ACC112 (cell line): ENCODE data around the gene CALB2.
A peak's percentile ranks its signal among the peaks of the same experiment; 100 is the strongest.

Source experiments
- H2AFZ ChIP-seq: fragments of 200-600 bp; sonication (generic); one replicate; pipeline ENCODE4 v1.6.0; 2017; ENCODE audit warnings: antibody characterized with exemption, low read length; ENCODE audit not compliant: unreplicated experiment
- H3K27ac ChIP-seq: fragments of 200-600 bp; sonication (generic); 2 replicates; pipeline ENCODE4 v1.5.1; 2014; ENCODE audit warnings: low read depth, mild to moderate bottlenecking, antibody characterized with exemption, low read length, moderate library complexity
- H3K27me3 ChIP-seq: fragments of 200-600 bp; sonication (generic); 2 replicates; pipeline ENCODE4 v1.6.1; 2014; ENCODE audit warnings: mild to moderate bottlenecking, antibody characterized with exemption, low read length, moderate library complexity, mixed read lengths; ENCODE audit not compliant: insufficient read depth
- H3K36me3 ChIP-seq: fragments of 200-600 bp; sonication (generic); 2 replicates; pipeline ENCODE4 v1.6.1; 2016; ENCODE audit warnings: mild to moderate bottlenecking, antibody characterized with exemption, low read length, moderate library complexity, mixed read lengths; ENCODE audit not compliant: insufficient read depth
- H3K4me1 ChIP-seq: fragments of 200-600 bp; sonication (generic); one replicate; pipeline ENCODE4 v1.6.1; 2016; ENCODE audit warnings: low read length, mixed read lengths; ENCODE audit not compliant: insufficient read depth, unreplicated experiment, control insufficient read depth
- H3K4me3 ChIP-seq: fragments of 200-600 bp; sonication (generic); 2 replicates; pipeline ENCODE4 v1.5.1; 2014; ENCODE audit warnings: mild to moderate bottlenecking, low read depth, low read length
- H3K79me2 ChIP-seq: fragments of 200-600 bp; sonication (generic); one replicate; pipeline ENCODE4 v1.6.0; 2016; ENCODE audit warnings: low read length; ENCODE audit not compliant: control insufficient read depth, unreplicated experiment, insufficient read depth

Gene CALB2

DNA sequence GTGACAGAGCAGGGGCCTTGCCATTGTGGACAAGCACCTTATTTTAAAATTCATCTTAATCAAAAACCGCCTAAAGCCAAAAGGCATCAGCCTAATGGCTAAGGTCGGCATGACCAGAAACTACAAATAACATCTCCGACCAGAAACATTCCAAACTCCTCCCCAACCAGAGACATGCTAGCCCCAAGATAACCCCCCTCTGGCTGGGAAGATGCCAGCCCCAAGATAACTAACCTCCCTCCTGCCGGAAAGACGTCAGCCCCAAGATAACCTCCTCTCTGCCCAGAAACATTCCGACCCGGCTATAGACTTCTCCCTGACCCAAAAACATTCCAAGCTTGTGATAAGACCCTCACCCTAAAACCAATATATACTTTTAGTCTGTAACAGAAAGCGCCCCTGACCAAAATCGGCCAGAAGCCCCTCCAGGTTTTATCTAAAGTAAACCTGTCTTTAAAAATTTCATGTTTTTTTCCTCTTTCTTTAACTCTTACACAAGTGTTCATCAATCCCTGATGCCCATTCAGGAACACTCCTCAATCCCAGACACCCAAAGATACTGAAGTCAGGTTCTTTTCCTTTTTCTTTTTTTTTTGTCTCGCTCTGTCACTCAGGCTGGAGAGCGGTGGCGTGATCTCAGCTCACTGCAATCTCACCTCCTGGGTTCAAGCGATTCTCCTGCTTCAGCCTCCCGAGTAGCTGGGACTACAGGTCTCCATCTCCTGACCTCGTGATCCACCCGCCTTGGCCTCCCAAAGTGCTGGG, 50.7 kb downstream of the CALB2 start:
- no peak overlapping the region for H2AFZ ChIP-seq
- H3K79me2 ChIP-seq: no peaks in the 10 kb centered on the region
- no peak overlapping the region for H3K27ac ChIP-seq
- peaks cover 54% of the 10 kb centered on the region for H3K27me3 ChIP-seq
- no peaks in the 10 kb centered on the region for H3K4me1 ChIP-seq
- H3K4me3 ChIP-seq: no peak overlapping the region
- no peaks in the 10 kb centered on the region for H3K36me3 ChIP-seq

DNA sequence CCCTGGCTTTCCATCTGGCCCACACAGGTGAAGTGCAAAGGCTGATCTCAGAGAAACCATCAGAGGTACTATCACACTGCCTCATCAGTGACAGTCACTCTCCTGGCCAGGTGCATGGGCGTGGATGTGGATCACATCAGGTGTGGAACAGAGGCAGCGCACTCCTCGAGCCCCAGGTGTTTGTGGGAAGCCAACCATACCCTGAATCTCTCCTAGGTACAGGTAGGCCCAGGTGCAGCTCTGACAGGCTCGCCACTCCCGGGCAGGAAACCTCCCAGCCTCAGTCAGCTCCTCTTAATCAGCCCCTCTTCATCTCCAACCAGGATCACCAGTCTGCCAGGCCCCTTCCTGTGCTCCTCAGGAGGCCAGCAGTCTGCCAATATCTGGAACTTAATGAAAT, 51.6 kb downstream of the CALB2 start:
- no peak overlapping the region for H2AFZ ChIP-seq

DNA sequence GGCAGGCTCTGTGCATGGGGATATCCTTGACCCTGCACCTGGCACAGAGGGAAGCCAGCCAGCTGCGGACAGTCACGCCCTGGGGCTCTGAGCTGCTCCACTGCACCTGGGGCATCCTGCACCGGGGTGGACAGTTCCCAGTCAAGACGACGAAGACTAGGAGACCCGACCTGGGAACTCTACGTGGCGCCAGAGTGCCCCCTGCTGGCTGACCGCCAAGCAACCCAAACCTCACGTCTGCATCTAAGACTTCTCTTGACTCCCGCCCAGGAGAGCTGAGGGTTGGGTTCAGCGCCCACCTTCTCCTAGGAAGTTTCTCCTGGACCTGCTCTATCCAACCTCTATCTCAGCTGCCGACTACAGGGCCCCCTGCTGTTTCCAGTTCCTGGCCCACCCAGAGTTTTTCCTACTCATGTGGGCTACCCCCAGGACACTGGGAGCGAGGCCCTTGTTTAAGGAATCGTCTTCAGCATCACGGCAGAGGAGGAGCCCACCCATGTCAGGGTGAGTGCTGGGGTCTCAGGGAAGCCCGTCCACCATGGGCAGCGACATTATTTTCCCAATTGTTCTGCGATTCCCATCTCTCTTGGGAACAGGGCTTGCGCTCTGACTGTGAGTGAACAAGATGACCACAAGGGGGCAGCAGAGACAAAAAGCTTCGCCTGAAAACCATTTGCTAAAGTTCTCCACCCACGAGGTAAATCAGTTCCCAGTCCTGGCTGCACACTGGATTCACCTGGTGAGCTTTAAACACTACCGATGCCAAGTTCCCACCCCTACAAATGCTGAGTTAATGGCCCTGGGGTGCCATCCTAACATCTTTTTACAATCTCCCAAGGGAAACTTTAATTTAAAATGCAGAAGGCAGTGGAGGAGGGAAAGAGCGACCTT, 54.0 kb downstream of the CALB2 start:
- no peak overlapping the region for H3K27ac ChIP-seq
- H2AFZ ChIP-seq: no peak overlapping the region
- H3K4me3 ChIP-seq: no peak overlapping the region

More for the DNA sequence above, 51.6 kb downstream of the CALB2 start:
- Histone ChIP-seq H3K4me1 (no peaks in the 10 kb centered on the region), H3K27me3 (peaks cover 48% of the 10 kb centered on the region), H3K27ac (no peak overlapping the region), H3K4me3 (no peak overlapping the region), H3K79me2 (no peaks in the 10 kb centered on the region), H3K36me3 (no peaks in the 10 kb centered on the region)

DNA sequence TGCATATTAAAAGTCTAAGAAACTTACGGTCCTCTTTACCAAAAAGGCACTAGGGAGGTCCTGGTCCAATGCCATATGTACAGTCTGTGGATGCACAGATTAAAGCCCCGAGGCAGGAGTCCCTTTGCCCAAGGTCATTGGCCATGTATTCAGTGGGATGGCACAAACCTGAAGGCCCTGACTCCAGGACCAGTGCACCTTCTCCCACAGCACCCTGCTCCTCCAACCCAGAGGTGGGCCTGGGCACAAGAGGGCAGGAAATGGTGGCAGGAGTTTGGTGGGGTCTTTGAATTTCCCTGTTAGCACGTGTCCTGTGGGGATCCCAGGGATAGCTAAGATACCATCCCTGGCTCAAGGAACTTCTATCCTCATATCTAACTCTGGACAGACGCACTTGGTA, 54.8 kb downstream of the CALB2 start:
- Histone ChIP-seq H3K4me3 (no peak overlapping the region), H3K79me2 (no peaks in the 10 kb centered on the region), H2AFZ (no peak overlapping the region), H3K4me1 (no peaks in the 10 kb centered on the region), H3K27me3 (peaks cover 56% of the 10 kb centered on the region), H3K36me3 (no peaks in the 10 kb centered on the region), H3K27ac (no peak overlapping the region)

More for the DNA sequence above, 54.0 kb downstream of the CALB2 start:
- Histone ChIP-seq H3K4me1 (no peaks in the 10 kb centered on the region), H3K27me3 (peaks cover 56% of the 10 kb centered on the region), H3K79me2 (no peaks in the 10 kb centered on the region), H3K36me3 (no peaks in the 10 kb centered on the region)

DNA sequence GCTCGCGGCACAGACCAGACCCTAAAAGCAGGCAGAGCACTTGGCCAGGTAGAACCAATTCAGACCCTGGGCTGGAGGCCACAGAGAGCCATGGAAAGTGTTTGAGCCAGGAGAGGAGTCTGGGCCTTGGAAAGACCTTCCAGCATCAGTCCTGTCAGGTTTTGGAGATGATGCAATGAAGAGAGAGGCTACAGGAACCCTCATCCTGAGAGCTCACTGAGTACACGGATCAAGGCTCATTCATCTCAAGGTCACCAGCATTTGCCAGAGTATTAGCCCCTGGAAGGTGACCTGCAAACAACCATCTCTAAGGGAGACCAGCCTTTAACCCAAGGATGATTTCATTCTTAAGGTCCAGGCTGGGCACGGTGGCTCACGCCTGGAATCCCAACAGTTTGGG, 55.5 kb downstream of the CALB2 start:
- H2AFZ ChIP-seq: no peak overlapping the region
- no peaks in the 10 kb centered on the region for H3K36me3 ChIP-seq
- H3K27ac ChIP-seq: no peak overlapping the region
- H3K4me3 ChIP-seq: no peak overlapping the region
- H3K79me2 ChIP-seq: no peaks in the 10 kb centered on the region
- peaks cover 56% of the 10 kb centered on the region for H3K27me3 ChIP-seq
- no peaks in the 10 kb centered on the region for H3K4me1 ChIP-seq

DNA sequence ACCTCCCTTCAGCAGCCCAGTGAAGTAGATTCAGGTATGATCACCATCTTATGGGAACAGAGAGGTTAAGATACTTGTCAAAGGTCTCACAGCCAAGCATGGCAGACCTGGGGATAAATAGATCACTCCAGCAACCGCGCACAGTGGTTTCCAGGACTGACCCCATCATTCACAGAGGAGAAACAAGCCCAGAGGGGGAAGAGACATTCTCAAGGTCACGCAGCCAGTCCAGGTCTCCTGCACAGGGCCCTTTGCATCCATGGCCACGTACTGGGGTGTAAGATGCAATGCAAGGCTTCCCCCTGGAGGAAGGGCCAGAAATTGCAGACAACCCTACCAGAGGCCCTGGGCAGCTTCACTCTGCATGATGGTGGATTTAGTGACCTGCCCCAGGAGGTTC, 63.4 kb downstream of the CALB2 start:
- H3K4me1 ChIP-seq: no peaks in the 10 kb centered on the region
- no peak overlapping the region for H3K4me3 ChIP-seq
- H3K27me3 ChIP-seq: peaks cover 66% of the 10 kb centered on the region
- H2AFZ ChIP-seq: no peak overlapping the region
- no peaks in the 10 kb centered on the region for H3K79me2 ChIP-seq
- no peak overlapping the region for H3K27ac ChIP-seq
- no peaks in the 10 kb centered on the region for H3K36me3 ChIP-seq

DNA sequence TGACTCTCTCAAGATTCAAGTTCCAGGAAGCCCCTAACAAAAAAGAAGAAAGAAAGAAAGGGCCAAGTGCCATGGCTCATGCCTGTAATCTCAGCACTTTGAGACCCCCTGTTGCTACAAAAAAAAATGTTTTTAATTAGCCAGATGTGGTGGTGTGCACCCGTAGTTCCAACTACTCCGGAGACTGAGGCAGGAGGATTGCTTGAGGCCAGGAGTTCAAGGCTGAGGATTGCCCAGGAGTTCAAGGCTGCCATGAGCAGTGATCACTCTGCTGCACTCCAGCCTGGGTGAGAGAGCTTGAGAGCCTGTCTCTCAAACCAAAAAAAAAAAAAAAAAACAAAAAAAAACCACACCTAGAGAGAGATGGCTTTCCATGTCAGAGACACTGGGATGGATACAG, 64.5 kb downstream of the CALB2 start:
- peaks cover 57% of the 10 kb centered on the region for H3K27me3 ChIP-seq
- no peaks in the 10 kb centered on the region for H3K79me2 ChIP-seq
- no peak overlapping the region for H2AFZ ChIP-seq
- no peaks in the 10 kb centered on the region for H3K4me1 ChIP-seq
- H3K4me3 ChIP-seq: no peak overlapping the region
- no peaks in the 10 kb centered on the region for H3K36me3 ChIP-seq
- no peak overlapping the region for H3K27ac ChIP-seq

DNA sequence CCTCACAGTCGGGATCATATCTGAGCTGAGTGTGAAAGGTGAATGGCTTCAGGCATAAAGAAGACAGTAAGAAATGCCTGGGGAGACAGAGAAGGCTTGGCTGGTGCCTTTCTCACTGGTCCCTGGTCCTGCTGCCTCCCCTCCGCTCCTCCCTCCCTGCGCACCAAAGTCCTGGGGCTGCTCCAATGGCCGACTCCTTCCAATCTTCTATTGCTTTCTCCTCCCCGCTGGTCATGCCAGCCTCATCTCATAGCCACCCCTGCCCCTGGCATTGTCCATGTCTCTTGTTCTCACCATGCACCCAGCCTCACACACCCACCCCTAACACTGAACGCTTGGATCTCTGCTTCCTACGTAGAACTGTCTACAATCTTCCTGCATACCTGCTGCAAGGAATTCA, 65.3 kb downstream of the CALB2 start:
- H3K79me2 ChIP-seq: no peaks in the 10 kb centered on the region
- no peak overlapping the region for H2AFZ ChIP-seq
- no peaks in the 10 kb centered on the region for H3K36me3 ChIP-seq
- H3K27ac ChIP-seq: no peak overlapping the region
- peaks cover 49% of the 10 kb centered on the region for H3K27me3 ChIP-seq
- H3K4me1 ChIP-seq: no peaks in the 10 kb centered on the region
- no peak overlapping the region for H3K4me3 ChIP-seq

DNA sequence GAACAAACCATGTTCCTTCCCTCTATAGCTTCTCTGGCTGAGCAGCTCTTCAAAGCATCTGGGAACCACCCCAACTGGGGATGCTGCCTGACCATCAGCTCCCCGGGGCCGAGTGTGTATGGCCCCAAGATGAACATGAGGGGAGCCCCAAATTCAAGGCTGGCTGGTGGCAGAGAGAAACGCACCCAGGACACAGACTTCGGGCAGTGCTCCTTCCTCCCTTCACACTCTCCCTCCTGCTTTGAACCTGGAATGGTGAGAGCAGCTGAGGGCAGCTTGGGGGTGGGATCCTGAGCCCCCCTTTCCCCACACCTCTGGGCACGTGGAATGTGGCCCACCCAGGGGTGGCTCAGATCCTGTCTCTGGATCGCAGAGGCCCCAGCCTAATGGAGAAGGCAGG, 66.1 kb downstream of the CALB2 start:
- Histone ChIP-seq H2AFZ (no peak overlapping the region), H3K79me2 (no peaks in the 10 kb centered on the region), H3K4me1 (no peaks in the 10 kb centered on the region), H3K4me3 (no peak overlapping the region), H3K27me3 (peaks cover 44% of the 10 kb centered on the region), H3K27ac (no peak overlapping the region), H3K36me3 (no peaks in the 10 kb centered on the region)

DNA sequence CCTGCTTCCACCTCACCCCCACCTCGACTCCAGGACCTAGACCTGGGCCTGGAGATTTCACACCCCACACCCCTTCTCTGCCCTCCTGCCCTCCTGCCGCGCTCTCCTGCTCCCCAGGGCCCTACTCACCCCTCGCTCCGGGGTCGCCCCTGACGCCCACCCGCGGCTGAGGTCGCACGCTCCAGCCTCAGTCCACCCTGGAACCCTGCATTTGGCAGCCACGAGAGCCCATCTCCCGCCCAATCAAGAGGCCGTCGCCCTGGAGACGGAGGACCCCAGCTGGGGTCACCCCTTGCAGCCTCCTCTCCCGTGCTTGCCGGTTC, 67.2 kb downstream of the CALB2 start:
- Histone ChIP-seq H3K27me3 (peaks cover 47% of the 10 kb centered on the region), H3K27ac (no peak overlapping the region), H3K36me3 (no peaks in the 10 kb centered on the region), H3K4me3 (peak overlapping the region; percentile 82), H3K79me2 (no peaks in the 10 kb centered on the region), H3K4me1 (no peaks in the 10 kb centered on the region), H2AFZ (peak overlapping the region; percentile 41)
